G401.6 (cell line): ENCODE data around the gene IQUB.
"Not testable (repeated sequence)": the region's sequence is repeated elsewhere in the genome, so short reads cannot be mapped to it uniquely, and the experiment has no call there.

Experiments
- FAIRE-seq: peaks from 2 replicates; lab custom pipeline; 2012; peaks lifted over from hg19 to GRCh38; lab: Jason Lieb, UNC

IQUB gene

DNA sequence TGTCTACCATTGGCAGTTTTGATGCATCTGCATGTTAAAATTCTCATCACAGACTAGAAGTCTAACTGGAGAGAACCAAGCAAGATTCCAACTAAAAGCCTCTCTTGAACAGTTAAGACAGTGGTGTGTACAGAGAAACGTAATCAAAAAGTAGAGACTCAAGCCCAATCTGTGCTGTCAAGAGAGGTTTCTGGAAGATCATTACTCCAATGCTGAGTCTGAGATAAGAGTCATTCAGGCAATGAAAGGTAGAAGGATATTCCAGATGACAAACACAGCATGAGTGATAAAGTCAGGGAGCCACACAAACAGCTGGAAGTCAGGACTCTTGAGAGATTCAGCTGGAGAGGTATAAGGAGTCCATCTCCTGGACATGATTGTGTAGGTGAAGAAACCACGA, 48.7 kb downstream of the IQUB start:
- no peak for FAIRE-seq

DNA sequence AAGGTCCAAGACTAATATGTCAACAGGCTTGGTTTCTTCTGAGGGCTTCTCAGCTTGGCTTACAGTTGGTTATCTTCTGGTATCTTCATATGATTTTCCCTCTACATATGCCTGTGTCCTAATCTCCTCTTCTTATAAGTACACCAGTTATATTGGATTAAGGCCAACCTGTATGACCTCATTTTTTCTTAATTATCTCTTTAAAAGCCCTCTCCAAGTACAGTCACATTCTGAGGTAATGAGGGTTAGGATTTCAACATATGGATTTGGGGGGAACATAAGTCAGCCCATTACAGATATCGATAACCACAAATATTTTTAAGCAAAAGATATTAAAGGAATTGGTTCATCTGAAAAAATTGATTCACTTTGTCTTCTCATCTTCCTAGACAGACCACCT, 49.2 kb downstream of the IQUB start:
- no peak for FAIRE-seq

DNA sequence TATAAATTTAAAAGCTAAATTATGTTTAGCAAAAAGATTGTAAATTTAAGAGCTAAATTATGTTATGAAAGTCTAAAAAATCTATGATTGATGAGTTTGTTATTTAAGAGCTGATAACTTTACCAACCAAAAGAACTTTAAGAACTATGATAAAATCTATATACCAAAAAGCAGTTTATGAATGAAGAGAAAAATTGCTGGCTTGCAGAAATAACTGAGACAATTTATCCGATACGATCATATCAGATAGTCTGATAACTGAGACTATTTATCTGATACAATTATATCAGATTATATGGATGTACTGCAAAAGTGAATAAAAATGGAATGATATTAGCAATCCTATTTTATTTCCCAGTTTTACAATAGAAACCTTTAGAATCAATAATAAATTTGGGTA, 50.2 kb downstream of the IQUB start:
- no peak for FAIRE-seq

DNA sequence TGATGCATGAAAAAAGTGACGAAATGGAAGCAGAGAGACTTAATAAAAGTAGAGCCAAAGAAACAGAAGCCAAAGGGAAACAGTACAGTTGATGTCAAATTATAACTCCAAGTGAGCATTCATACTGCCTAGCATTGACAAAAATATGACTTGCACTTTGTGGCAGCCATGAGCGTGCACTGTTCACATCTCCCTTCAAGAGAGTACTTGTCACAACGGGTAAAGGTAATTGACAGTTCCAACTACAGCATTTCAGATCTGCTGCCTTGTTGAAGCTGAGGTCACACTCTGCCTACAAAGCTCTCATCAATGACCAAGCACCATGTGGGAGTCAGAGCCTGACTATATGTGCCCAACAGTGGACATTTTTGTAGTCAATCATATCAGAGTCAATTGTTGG, 54.3 kb downstream of the IQUB start:
- FAIRE-seq = no peak

DNA sequence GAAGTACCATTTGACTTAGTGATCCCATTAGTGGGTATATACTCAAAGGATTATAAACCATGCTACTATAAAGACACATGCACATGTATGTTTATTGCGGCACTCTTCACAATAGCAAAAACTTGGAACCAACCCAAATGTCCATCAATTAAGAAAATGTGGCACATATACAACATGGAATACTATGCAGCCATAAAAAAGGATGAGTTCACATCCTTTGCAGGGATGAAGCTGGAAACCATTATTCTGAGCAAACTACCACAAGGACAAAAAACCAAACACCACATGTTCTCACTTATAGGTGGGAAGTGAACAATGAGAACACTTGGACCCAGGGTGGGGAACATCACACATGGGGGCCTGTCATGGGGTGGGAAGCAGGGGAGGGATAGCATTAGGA, 56.3 kb downstream of the IQUB start:
- FAIRE-seq = not testable (repeated sequence)

DNA sequence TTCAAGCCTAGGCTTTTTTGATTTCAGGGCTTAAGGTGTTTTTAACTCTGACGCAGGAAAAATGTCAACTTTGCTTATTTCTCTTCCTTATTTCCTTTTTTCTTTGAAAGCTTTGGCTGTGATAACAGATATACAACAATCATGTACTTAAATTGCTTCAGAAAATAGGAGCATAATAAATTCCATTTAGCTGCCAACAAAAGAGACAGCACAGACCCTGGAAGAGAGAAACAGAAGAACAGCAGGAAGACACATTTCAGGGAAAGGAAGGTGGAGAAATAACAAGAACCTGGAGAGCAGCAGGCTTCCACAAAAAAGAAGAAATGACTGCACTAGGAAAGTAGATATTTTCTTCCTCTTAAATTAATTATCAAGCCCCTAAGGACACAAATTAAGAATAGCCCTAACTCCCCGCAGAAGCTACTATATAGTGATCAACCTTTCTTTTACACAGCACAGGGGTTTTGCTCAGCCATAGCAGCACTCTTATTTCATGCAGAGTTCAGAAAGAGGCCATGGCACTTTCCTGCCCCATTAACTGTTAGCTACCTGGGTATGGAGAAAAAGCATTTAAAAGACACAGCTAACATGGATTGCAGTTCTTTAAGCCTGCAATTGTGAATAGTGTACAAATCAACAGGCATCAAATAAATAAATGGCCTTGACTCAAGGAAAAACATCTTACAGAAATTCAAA, 61.5 kb downstream of the IQUB start:
- no peak for FAIRE-seq

DNA sequence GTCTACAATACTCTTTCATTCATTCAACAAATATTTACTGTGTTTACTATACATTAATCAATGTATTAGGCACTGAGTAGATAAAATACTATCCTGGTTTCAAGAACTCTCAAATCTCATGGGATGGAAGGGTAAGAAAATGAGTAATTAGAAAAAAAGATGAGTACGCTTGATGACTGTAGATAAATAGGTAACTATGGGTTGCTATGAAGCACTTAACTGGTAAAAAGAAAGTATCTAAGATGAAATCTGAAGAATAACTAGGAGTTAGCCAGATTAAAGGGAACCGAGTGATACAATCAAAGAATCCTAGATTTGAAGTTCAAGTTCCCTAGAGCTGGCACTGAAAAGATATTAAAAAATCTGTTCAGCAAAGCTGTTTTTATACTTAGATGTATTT, 62.1 kb downstream of the IQUB start:
- FAIRE-seq = no peak

DNA sequence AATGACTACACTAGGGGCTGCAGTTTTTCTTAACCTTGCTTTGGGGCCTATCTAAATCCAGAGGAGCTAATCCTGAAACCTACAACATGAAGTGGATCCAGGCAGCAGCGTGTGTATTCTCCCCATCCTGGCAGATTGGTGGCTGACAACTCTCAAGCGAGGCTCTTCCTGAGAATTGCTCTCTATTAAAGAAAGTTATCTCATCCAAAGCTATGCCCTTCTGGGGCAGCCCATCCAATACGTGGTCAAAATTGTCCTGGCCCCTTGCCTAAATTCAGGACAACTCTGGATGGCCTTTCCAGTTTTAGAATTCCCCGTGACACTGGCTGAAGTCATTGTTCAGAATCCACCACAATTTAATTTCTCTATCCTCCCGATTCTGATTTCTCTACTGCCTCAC, 66.1 kb downstream of the IQUB start:
- FAIRE-seq = no peak

DNA sequence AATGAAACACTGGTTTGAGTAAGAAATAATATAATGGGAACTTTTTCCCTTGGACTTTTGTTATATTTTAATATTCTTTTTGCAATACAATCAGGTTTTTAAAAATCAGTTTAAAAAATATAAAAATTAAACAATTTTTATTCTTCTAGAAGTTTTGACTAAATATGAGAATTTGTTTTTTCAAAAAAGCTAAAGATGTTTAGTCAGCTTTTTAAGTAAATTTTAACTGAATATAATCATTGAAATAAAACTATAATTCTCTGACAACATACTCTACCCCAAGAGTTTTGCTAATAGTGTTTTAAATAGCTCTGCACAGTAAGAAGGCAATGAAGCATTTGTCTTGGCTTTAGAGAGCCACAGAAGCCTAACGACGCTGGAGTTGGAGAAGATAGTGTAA, 70.5 kb downstream of the IQUB start:
- FAIRE-seq = peak; percentile 60

DNA sequence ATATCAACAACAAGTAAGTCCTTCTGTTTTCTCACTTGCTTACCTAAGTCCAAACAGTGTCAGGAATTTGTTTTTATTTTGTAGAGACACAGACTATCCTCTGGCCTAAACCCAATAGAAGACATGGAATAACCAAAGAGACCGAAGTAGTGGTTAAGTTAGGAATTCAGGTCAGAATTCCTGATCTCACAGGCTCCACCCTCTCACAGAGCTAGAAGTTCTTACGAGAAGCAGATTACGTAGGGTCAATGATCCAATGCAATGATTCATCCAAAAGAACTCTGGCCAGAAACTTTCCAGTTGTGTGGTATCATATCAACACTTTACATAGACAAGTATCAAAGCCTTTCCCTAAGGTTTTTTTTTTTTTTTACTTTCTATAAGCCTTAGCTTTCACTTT, 73.8 kb downstream of the IQUB start:
- FAIRE-seq = no peak

DNA sequence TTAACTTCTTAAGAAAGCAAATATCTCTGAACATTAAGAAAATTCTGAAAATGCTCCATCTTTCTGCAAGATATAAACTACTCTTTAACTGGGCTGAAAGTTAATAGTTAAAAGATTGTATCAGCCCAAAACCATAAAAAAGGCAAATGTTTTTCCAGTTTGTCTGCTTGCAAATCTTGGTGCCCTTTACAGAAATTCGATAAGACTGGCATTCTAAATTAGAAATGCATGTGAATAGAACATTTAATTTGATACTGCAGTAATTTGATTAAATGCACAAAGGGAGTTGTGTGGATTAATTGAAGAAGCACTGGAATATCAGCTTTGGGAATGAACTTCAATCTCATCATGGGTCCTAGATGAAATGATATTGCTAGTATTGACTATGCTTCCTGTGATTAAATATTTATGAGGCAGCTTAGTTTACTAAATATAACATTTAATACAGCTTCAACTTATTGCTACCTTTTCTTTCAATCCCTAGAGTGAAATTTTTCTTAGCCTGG, 78.4 kb downstream of the IQUB start:
- no peak for FAIRE-seq

DNA sequence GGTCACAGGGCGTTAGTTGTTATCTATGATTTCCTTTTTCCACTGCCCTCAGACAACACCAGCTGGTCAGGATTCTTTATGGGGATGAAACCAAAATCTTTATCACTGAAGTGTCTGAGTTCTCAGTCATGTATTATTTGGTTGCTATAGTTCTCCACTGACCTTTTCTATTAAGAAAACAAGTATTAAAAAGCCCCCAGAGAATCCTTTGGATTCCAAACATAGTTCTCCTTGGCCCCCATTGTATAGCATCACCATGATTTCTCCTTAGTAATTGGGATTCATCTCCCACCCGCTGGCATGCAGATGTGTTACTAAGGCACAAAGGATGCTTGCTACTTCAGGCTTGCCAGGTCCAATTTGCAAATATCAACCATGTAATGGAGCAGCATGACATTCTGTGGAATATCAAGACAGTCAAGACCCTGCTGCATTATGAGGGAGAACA, 94.3 kb downstream of the IQUB start:
- FAIRE-seq = no peak

DNA sequence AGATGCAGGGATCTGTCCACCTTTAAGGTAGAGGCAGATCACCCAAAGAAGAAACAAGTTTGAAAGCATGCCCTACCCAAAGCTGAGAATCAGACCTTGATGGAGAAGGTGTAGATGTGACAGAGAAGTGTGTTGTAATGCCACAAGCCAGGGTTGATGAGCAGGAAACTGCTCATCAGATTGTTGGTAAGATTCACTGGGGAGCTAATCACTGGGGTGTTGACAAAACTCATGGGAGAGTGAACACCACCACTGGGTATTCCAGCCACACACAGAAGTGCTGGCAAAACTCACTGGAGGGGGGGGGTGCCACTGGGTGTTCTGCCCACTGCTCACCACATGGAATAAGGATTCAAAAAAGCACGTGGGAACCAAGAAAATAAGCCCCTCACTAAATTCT, 95.2 kb downstream of the IQUB start:
- no peak for FAIRE-seq

DNA sequence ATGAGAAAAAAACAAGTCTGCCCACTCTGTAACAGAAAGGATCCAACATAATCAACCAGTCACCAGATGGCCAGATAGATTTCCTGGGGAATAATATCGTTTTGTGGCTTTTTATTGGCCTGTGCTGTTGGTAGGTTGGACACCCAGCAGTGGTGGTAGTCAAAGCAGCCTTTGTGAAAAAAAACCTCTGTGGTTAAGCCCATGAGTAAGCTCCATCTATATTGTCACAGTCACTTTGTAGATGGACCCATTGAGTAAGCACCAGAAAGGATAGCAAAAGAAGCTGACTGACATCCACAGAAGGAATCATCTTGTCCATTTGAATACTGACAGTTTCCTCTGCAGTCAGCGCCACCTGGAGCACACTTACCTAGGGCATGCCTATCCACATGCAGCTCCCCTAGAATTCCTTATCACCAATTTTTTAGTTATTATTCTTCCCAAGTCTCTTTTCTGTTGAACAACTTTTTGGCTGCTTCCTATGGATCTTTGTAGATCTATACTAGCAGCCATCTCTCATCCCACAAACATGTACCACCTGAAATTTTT, 96.9 kb downstream of the IQUB start:
- no peak for FAIRE-seq

DNA sequence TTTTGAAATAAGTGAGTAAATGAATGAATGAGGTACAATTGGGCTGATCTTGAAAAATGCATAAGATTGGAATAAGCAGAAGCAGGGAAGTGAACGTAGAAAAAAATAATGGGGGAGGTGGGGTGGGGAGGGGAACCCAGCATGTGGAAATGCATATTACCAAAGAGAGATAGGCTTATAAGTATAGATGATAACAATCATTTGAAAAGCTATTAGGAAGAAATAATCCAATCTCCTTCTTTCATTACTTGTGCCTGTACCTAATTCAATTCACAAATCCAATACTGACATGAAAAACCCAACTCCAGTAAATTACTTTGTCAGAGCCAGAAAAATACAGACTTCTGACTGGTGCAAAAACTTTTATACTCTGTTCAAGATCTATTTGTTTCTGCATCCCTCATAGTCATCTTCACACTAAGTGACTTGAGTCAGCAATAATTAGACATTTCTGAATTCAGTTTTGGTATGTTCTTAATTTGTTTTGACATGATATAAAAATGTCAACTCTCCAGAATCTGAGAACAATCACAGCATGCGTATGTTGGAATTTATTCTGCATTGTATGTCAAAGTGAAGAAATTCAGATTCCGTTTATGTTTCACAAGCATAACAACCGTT, 99.2 kb downstream of the IQUB start:
- no peak for FAIRE-seq

DNA sequence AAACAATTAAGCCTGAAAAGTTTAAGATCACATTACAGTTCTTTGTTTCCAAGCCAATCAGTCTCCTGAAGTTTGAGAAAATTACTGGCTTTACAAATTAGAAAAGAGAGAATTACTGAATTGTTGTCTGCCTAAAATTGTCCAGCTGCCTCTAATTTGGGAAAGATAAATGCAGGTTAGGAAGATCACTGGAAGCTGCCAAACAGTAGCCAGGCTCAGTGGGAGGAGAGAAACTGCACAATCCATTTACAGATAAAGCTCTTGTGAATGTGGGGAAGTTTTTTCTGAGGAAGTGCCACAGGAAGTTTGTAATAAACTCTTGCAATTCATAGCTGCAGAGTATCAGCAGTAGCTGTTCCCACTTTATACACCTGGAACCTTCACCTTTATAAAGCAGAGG, 100.7 kb downstream of the IQUB start:
- no peak for FAIRE-seq

DNA sequence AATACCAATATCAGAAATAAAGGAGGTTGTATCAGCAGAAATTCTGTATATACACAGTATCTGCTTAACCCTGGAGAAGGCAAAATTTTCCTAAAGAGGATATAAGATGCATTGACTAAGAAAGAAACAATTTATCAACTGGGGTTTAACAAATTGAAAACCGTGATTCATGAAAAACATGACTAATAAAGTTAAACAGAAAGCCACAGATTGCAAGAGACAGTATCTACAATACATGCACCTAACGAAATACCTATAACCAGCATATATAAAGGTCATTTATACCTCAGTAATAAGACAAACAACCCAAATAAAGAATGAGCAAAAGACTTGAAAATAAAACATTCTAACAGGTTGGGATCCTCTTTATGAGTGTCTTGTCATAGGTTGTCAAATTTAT, 101.8 kb downstream of the IQUB start:
- FAIRE-seq = no peak

DNA sequence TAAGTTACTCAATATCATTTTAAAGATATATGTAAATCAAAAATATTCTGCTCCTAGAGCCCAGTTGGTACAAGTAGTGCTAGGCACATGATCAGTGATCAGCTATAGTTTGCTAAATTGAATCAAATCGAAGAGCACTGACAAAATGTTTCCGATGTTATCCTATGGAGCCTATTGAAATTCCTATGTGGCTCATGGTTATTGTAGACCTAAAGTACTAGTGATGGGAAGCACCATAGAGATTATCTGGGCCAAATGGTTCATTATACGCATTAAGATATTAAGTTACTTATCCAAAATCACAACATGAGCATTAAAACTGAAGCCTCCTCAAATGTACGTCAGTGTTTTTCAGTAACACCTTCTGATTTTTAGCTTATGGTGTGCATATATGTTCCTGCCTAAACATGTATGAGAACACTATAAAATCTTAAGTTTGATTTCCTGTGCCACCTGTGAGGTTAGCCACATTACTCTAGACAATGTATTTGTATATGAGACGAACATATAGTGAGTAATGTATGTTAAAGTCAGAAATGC, 103.2 kb downstream of the IQUB start:
- FAIRE-seq = no peak

DNA sequence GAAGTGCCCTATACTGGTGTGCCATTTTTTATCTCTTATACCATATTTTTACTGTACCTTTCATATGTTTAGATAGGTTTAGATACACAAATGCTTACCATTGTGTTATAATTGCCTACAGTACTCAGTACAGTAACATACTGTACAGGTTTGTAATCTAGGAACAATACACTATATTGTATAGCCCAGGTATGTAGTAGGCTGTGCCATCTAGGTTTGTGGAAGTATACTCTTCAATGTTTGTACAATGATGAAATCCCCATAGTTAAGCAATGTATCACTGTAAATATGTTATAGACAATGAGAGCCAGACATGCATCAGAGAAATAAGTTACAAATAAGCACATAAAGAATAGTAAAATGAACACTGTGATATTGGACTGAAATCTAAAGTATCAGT, 109.1 kb downstream of the IQUB start:
- FAIRE-seq = no peak

DNA sequence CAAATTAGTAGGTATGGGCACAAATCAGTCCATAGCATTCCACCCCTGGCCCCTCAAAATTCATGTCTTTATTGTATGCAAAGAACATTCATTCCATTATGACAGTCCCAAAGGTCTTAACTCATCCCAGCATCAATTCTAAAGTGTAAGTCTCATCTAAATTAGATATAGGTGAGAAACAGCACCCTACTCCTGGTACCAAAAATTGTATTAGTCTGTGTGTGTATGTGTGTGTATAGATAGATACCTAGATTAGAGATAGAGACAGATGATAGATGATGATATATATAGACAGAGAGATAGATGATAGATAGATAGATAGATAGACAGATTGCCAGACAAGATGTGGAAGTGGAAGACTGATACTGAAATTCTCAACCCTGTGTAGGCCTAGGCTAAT, 109.9 kb downstream of the IQUB start:
- no peak for FAIRE-seq

DNA sequence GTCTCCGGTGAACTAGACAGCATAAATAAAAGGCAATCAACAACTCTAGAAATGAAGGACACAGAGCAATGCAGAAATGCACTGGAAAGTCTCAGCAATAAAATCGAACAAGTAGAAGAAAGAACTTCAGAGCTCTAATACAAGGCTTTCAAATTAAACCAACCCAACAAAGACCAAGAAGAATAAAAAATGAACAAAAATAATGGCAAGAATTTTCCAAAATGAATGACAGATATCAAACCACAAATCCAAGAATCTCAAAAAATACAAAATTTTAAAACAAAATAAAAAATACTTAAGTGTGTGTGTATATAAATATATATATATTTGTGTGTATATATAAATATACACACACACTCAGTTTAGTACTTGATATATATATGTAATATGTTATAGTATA, 110.8 kb downstream of the IQUB start:
- no peak for FAIRE-seq

DNA sequence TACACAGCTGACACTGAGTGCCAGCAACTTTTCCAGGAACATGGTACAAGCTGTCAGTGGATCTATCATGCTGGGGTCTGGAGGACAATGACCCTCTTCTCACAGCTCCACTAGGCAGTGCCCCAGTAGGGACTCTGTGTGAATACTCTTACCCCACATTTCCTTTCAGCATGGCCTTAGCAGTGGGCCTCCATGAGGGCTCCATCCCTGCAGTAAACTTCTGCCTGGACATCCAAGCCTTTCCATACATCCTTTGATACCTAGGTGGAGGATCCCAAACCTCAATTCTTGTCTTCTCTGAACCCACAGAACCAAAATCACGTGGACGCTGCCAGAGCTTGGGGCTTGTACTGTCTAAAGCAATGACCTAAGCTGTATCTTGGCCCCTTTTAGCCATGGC, 116.8 kb downstream of the IQUB start:
- FAIRE-seq = no peak

DNA sequence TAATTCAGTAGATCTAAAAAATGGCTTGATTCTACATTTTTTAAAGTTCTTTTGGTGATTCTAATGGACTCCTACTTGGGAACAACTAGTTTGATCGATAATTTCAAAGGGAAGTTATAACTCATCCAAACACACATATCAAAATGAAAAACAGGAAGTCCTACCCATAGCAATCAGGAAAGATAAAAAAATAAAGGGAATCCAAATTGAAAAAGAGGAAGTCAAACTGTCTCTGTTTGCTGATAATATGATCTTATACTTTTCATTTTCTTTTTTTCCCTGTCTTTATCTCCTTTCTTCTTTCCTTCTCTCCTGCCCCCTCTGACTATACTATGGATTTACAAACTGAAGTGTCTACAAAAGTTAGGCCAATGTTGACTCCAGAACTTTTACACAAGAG, 118.8 kb downstream of the IQUB start:
- FAIRE-seq = no peak
